ENCODE measurements around the gene CNDP1.

The CNDP1 gene

GRCh38 chr18:74534150-74534969 is at the start of gene CNDP1:
TSS of gene CNDP1 (plus strand) at chr18:74534500. CDS start at chr18:74534668, 168 bp downstream.
- Histone ChIP-seq H3K4me3 (no peak within 1 kb of the TSS), H3K36me3 (ENCODE audit: insufficient read depth, low read length) (no peaks in the 10 kb centered on the region), H3K9ac (ENCODE audit: insufficient read length) (no peak within 1 kb of the TSS), H3K27ac (no peak within 1 kb of the TSS), H3K9me3 (ENCODE audit: low read depth, low read length) (no peaks in the 10 kb centered on the region)
- DNase-seq (ENCODE audit: low read depth, low spot score), result no peak
- TF ChIP-seq EZH2 (IDR thresholded peaks at IDR 0.05) (no peak), POLR2AphosphoS5 (IDR thresholded peaks at IDR 0.05; ENCODE audit: borderline replicate concordance, low read depth, low read length) (no peak), FOXP2 (optimal IDR thresholded peaks at IDR 0.05; ENCODE audit: control extremely low read depth, extremely low read length, insufficient read depth) (no peak)

- Histone ChIP-seq H3K9me3 (ENCODE audit: low read depth, low read length) (no peaks in the 10 kb centered on the region), H3K27ac (no peak overlapping the region), H3K9ac (ENCODE audit: insufficient read length) (no peak overlapping the region), H3K4me3 (no peak overlapping the region), H3K36me3 (ENCODE audit: insufficient read depth, low read length) (no peaks in the 10 kb centered on the region)
- TF ChIP-seq FOXP2 (optimal IDR thresholded peaks at IDR 0.05; ENCODE audit: control extremely low read depth, extremely low read length, insufficient read depth) (no peak), EZH2 (IDR thresholded peaks at IDR 0.05) (no peak), POLR2AphosphoS5 (IDR thresholded peaks at IDR 0.05; ENCODE audit: borderline replicate concordance, low read depth, low read length) (no peak)
- no peak for DNase-seq (ENCODE audit: low read depth, low spot score)
Measured at GRCh38 chr18:74486119-74486849, 48.0 kb upstream of the CNDP1 start.

DNA sequence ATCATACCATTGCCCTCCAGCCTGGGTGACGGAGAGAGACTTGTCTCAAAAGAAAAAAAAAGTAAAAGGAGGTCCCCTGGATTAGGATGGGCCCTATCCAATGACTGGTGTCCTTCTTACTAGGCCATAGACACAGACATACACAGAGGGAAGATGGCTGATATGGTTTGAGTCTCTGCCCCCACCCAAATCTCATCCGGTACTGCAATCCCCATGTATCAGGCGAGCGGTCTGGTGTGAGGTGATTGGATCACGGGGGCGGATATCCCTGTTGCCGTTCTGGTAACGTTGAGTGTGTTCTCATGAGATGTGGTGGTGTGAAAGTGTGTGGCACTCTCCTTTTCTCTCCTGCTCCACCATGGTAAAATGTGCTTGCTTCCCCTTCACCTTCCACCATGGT is 45.9 kb upstream of the CNDP1 start:
- TF ChIP-seq POLR2AphosphoS5 (IDR thresholded peaks at IDR 0.05; ENCODE audit: borderline replicate concordance, low read depth, low read length), result no peak
- TF ChIP-seq EZH2 (IDR thresholded peaks at IDR 0.05), result no peak
- TF ChIP-seq FOXP2 (optimal IDR thresholded peaks at IDR 0.05; ENCODE audit: control extremely low read depth, extremely low read length, insufficient read depth), result no peak

DNA sequence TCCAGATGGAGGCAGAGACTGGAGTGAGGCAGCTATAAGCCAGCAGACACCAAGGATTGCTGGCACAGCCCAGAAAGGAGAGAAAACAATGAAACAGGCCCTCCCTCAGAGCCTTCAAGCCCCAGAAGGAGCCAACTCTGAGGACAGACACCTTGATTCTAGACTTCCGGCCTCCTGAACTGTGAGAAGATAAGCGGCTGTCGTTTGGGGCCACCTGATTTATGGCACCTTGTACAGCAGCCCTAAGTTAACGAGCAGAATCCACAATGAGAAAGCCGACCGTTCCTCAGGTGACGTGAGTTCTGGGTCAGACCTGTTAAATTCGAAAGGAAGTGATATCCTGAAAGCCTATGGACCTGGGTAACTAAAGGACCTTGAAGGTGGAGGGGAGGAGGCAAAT is 45.4 kb upstream of the CNDP1 start:
- Histone ChIP-seq H3K9ac (ENCODE audit: insufficient read length) (no peak overlapping the region), H3K36me3 (ENCODE audit: insufficient read depth, low read length) (no peaks in the 10 kb centered on the region), H3K9me3 (ENCODE audit: low read depth, low read length) (no peaks in the 10 kb centered on the region), H3K4me3 (no peak overlapping the region), H3K27ac (no peak overlapping the region)
- TF ChIP-seq EZH2 (IDR thresholded peaks at IDR 0.05) (no peak), FOXP2 (optimal IDR thresholded peaks at IDR 0.05; ENCODE audit: control extremely low read depth, extremely low read length, insufficient read depth) (no peak), POLR2AphosphoS5 (IDR thresholded peaks at IDR 0.05; ENCODE audit: borderline replicate concordance, low read depth, low read length) (no peak)
- no peak for DNase-seq (ENCODE audit: low read depth, low spot score)

More for the DNA sequence above, 45.9 kb upstream of the CNDP1 start:
- no peak for DNase-seq (ENCODE audit: low read depth, low spot score)
- Histone ChIP-seq H3K4me3 (no peak overlapping the region), H3K9ac (ENCODE audit: insufficient read length) (no peak overlapping the region), H3K36me3 (ENCODE audit: insufficient read depth, low read length) (no peaks in the 10 kb centered on the region), H3K27ac (no peak overlapping the region), H3K9me3 (ENCODE audit: low read depth, low read length) (no peaks in the 10 kb centered on the region)

DNA sequence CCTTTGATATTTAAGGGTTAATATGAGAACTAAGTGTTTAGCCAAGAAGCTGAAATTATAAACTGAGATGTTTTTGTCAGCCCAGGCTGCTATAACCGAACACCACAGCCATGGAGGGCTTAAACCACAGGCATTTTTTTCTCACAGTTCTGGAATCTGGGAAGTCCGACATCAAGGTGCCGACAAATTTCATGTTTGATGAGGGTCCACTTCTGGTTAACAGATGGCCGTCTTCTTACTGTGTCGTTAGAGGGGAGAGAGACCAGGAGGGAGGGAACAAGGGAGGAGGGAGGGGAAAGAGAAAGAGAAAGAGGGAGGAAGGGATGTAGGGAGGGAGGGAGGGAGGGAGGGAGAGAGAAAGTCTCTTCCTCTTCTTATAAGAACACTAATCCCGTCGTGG is 44.6 kb upstream of the CNDP1 start:
- Histone ChIP-seq H3K4me3 (no peak overlapping the region), H3K27ac (no peak overlapping the region), H3K9me3 (ENCODE audit: low read depth, low read length) (no peaks in the 10 kb centered on the region), H3K36me3 (ENCODE audit: insufficient read depth, low read length) (no peaks in the 10 kb centered on the region), H3K9ac (ENCODE audit: insufficient read length) (no peak overlapping the region)
- TF ChIP-seq FOXP2 (optimal IDR thresholded peaks at IDR 0.05; ENCODE audit: control extremely low read depth, extremely low read length, insufficient read depth), result no peak
- TF ChIP-seq EZH2 (IDR thresholded peaks at IDR 0.05), result no peak
- no peak for TF ChIP-seq POLR2AphosphoS5 (IDR thresholded peaks at IDR 0.05; ENCODE audit: borderline replicate concordance, low read depth, low read length)
- DNase-seq (ENCODE audit: low read depth, low spot score), result no peak

DNA sequence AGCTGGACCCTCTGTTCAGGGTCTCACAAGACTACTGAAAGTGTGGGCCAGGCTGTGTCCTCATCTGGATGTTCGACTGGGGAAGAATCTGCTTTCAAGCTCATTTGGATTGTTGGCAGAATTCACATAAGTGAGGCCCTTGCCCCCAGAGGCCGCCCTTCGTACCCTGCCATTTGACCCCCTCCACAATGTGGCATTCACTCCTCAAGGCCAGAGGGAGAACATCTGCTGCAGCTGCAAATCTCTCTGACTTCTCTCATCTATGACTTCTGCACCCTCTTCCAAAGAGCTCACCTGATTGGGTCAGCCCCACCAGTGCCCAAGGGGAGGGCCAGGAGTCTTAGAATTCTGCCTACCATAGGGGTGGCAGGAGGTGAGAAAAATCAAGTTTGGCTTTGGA is 42.0 kb upstream of the CNDP1 start:
- H3K36me3 ChIP-seq (ENCODE audit: insufficient read depth, low read length), result no peaks in the 10 kb centered on the region
- no peak for DNase-seq (ENCODE audit: low read depth, low spot score)
- no peaks in the 10 kb centered on the region for H3K9me3 ChIP-seq (ENCODE audit: low read depth, low read length)
- no peak overlapping the region for H3K27ac ChIP-seq
- H3K4me3 ChIP-seq, result no peak overlapping the region
- H3K9ac ChIP-seq (ENCODE audit: insufficient read length), result no peak overlapping the region
- TF ChIP-seq POLR2AphosphoS5 (IDR thresholded peaks at IDR 0.05; ENCODE audit: borderline replicate concordance, low read depth, low read length) (no peak), EZH2 (IDR thresholded peaks at IDR 0.05) (no peak), FOXP2 (optimal IDR thresholded peaks at IDR 0.05; ENCODE audit: control extremely low read depth, extremely low read length, insufficient read depth) (no peak)

DNA sequence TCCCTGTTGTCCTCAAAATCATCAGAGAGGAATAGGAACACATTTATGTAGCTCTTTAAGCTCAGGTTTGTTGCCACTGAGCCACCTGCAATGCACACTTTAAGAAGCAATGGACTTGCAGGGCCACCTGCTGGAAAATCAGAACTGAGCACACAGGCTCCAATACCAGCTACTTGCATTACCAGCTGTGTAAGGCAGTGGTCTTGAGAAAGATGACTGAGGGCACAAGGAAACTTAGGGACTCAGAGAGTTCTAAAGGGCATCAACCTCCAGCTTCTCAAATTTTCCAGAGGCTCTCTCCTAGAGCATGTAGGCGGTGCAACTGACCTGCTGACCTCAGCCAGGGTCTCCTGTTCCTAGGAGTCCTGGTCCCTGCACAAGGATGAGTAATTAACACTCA is 40.6 kb upstream of the CNDP1 start:
- TF ChIP-seq EZH2 (IDR thresholded peaks at IDR 0.05), result no peak
- no peak for TF ChIP-seq POLR2AphosphoS5 (IDR thresholded peaks at IDR 0.05; ENCODE audit: borderline replicate concordance, low read depth, low read length)
- TF ChIP-seq FOXP2 (optimal IDR thresholded peaks at IDR 0.05; ENCODE audit: control extremely low read depth, extremely low read length, insufficient read depth), result peak; percentile 51
- H3K36me3 ChIP-seq (ENCODE audit: insufficient read depth, low read length), result no peaks in the 10 kb centered on the region
- H3K27ac ChIP-seq, result no peak overlapping the region
- no peaks in the 10 kb centered on the region for H3K9me3 ChIP-seq (ENCODE audit: low read depth, low read length)
- no peak overlapping the region for H3K4me3 ChIP-seq
- DNase-seq (ENCODE audit: low read depth, low spot score), result no peak
- no peak overlapping the region for H3K9ac ChIP-seq (ENCODE audit: insufficient read length)

DNA sequence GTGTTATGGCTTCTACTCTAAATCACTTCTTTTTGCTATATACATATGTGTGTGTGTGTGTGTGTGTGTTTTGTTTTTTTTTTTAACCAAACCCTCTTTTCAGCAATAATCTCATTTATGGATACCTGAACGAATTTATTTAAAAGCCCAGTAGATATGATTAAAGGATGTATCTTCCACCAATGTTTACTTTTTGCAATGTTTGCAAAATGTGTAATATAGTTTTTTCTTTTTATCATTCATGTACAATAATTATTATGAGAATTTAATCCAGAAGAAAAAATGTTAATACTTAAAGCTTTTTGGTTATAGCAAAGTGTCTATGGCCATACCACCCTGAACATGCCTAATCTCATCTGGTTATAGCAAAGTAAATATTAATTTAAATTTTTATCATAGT is 39.8 kb upstream of the CNDP1 start:
- DNase-seq (ENCODE audit: low read depth, low spot score), result no peak
- H3K9me3 ChIP-seq (ENCODE audit: low read depth, low read length), result no peaks in the 10 kb centered on the region
- no peak overlapping the region for H3K4me3 ChIP-seq
- H3K9ac ChIP-seq (ENCODE audit: insufficient read length), result no peak overlapping the region
- no peaks in the 10 kb centered on the region for H3K36me3 ChIP-seq (ENCODE audit: insufficient read depth, low read length)
- TF ChIP-seq EZH2 (IDR thresholded peaks at IDR 0.05) (no peak), POLR2AphosphoS5 (IDR thresholded peaks at IDR 0.05; ENCODE audit: borderline replicate concordance, low read depth, low read length) (no peak), FOXP2 (optimal IDR thresholded peaks at IDR 0.05; ENCODE audit: control extremely low read depth, extremely low read length, insufficient read depth) (no peak)
- H3K27ac ChIP-seq, result no peak overlapping the region

Data from SK-N-MC (cell line).